ENCODE results near the gene UBR3.

UBR3 gene

DNA sequence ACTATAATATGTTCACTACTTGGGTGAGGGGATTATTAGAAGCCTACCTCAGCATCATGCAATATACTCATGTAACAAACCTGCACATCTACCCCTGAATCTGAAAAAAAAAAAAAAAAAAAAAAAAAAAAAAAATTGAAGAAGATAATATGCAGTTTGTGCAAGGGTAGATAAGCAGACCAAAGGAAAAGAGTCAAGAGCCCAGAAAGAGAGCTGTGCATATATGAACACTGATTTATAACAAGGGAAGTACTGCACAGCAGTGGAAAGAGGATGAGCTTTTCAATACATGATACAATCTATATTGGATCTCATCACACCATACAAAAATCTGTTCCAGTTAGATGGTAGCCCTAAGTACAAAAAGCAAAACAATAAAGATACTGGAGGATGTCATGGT lies 268.1 kb downstream of the UBR3 start:
- no peaks in the 10 kb centered on the region for H4K20me1 ChIP-seq (ENCODE audit: insufficient read depth, low read length)
- no peak overlapping the region for H3K4me3 ChIP-seq (ENCODE audit: low read length)
- no peak overlapping the region for H2AFZ ChIP-seq (ENCODE audit: low read length)
- no peaks in the 10 kb centered on the region for H3F3A ChIP-seq (ENCODE audit: insufficient read depth, low read length)
- no peak for DNase-seq
- no peaks in the 10 kb centered on the region for H3K36me3 ChIP-seq (replicated peaks; ENCODE audit: insufficient read depth, low read length)
- no peak overlapping the region for H3K4me2 ChIP-seq (ENCODE audit: low read depth, low read length)
- H3K9ac ChIP-seq (ENCODE audit: low read length): no peak overlapping the region
- no peaks in the 10 kb centered on the region for H3K9me2 ChIP-seq (replicated peaks; ENCODE audit: insufficient read depth, low read length)
- H3K4me1 ChIP-seq (ENCODE audit: low read length): no peaks in the 10 kb centered on the region
- no peak overlapping the region for H3K27ac ChIP-seq (ENCODE audit: low read length)
- no peak for TF ChIP-seq EZH2phosphoT487 (IDR thresholded peaks at IDR 0.05; ENCODE audit: low read length)
- TF ChIP-seq CTCF (IDR thresholded peaks at IDR 0.05; ENCODE audit: low read length): no peak
- no peak for TF ChIP-seq EZH2 (optimal IDR thresholded peaks at IDR 0.05; ENCODE audit: low read depth, low read length)
- no peaks in the 10 kb centered on the region for H3K27me3 ChIP-seq (replicated peaks; ENCODE audit: insufficient read depth, low read length)
- H3K79me2 ChIP-seq (ENCODE audit: low read length): no peaks in the 10 kb centered on the region
- no peaks in the 10 kb centered on the region for H3K9me3 ChIP-seq (replicated peaks; ENCODE audit: insufficient read depth, low read length)

- Histone ChIP-seq H3K27ac (ENCODE audit: low read length) (no peak overlapping the region), H3K4me2 (ENCODE audit: low read depth, low read length) (no peak overlapping the region), H3K9ac (ENCODE audit: low read length) (no peak overlapping the region), H3K36me3 (replicated peaks; ENCODE audit: insufficient read depth, low read length) (no peaks in the 10 kb centered on the region), H3K27me3 (replicated peaks; ENCODE audit: insufficient read depth, low read length) (no peaks in the 10 kb centered on the region), H4K20me1 (ENCODE audit: insufficient read depth, low read length) (no peaks in the 10 kb centered on the region), H2AFZ (ENCODE audit: low read length) (no peak overlapping the region), H3K9me3 (replicated peaks; ENCODE audit: insufficient read depth, low read length) (no peaks in the 10 kb centered on the region), H3K4me3 (ENCODE audit: low read length) (no peak overlapping the region), H3K79me2 (ENCODE audit: low read length) (no peaks in the 10 kb centered on the region), H3K4me1 (ENCODE audit: low read length) (no peaks in the 10 kb centered on the region), H3K9me2 (replicated peaks; ENCODE audit: insufficient read depth, low read length) (no peaks in the 10 kb centered on the region), H3F3A (ENCODE audit: insufficient read depth, low read length) (no peaks in the 10 kb centered on the region)
- DNase-seq: no peak
- TF ChIP-seq CTCF (IDR thresholded peaks at IDR 0.05; ENCODE audit: low read length) (no peak), EZH2phosphoT487 (IDR thresholded peaks at IDR 0.05; ENCODE audit: low read length) (no peak), EZH2 (optimal IDR thresholded peaks at IDR 0.05; ENCODE audit: low read depth, low read length) (no peak)
Observed at GRCh38 chr2:170098626-170099312, 271.5 kb downstream of the UBR3 start.

GRCh38 chr2:170101789-170102188 lies 274.5 kb downstream of the UBR3 start:
- TF ChIP-seq EZH2phosphoT487 (IDR thresholded peaks at IDR 0.05; ENCODE audit: low read length) (no peak), CTCF (IDR thresholded peaks at IDR 0.05; ENCODE audit: low read length) (no peak), EZH2 (optimal IDR thresholded peaks at IDR 0.05; ENCODE audit: low read depth, low read length) (no peak)
- H3K27me3 ChIP-seq (replicated peaks; ENCODE audit: insufficient read depth, low read length): no peaks in the 10 kb centered on the region
- H3K9ac ChIP-seq (ENCODE audit: low read length): no peak overlapping the region
- no peaks in the 10 kb centered on the region for H3K4me1 ChIP-seq (ENCODE audit: low read length)
- no peak overlapping the region for H3K4me2 ChIP-seq (ENCODE audit: low read depth, low read length)
- H2AFZ ChIP-seq (ENCODE audit: low read length): no peak overlapping the region
- H3K4me3 ChIP-seq (ENCODE audit: low read length): no peak overlapping the region
- no peaks in the 10 kb centered on the region for H3K36me3 ChIP-seq (replicated peaks; ENCODE audit: insufficient read depth, low read length)
- no peaks in the 10 kb centered on the region for H3K9me2 ChIP-seq (replicated peaks; ENCODE audit: insufficient read depth, low read length)
- no peaks in the 10 kb centered on the region for H3K79me2 ChIP-seq (ENCODE audit: low read length)
- DNase-seq: no peak
- H4K20me1 ChIP-seq (ENCODE audit: insufficient read depth, low read length): no peaks in the 10 kb centered on the region
- H3K27ac ChIP-seq (ENCODE audit: low read length): no peak overlapping the region
- H3K9me3 ChIP-seq (replicated peaks; ENCODE audit: insufficient read depth, low read length): no peaks in the 10 kb centered on the region
- H3F3A ChIP-seq (ENCODE audit: insufficient read depth, low read length): no peaks in the 10 kb centered on the region

Measured in MM.1S (cell line).